Measurements from ENCODE around the gene MYO15A.

- TF ChIP-seq CTCF (IDR thresholded peaks at IDR 0.05) (no peak), ZFX (IDR thresholded peaks at IDR 0.05; ENCODE audit: borderline replicate concordance) (no peak)
Measured at GRCh38 chr17:18185391-18185790, 76.8 kb downstream of the MYO15A start.

Data from 22Rv1 (cell line).